ENCODE measurements around the gene GCC2. TPM values are rescaled to one million over a fixed set of nuclear protein-coding genes. Genes with fewer than 3 reads are reported as not detected.
"Not testable (repeated sequence)": the region's sequence is repeated elsewhere in the genome, so short reads cannot be mapped to it uniquely, and the experiment has no call there.

The GCC2 gene
- total and polyA plus RNA-seq, 2 of the 13 experiments (the other 11 are each of a cell fraction or from before 2014, with no cell fraction given): 17.6 to 22.5 TPM

DNA sequence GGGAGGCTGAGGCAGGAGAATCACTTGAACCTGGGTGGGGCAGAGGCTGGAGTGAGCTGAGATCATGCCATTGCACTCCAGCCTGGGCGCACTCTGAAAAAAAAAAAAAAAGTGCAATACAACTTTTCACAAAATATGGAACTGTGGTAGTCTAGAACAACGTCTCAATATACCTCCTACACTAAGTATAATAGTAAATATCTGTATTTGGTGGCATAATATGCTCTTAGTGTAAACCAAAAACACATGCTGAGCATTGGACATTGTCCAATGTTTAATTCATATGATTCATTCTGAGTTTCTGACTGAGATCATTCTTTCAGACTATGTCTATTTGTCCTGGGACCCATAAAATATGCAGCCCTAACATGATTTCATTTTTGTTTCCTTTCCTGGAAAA, 65.5 kb downstream of the GCC2 start:
- H3K9me3 ChIP-seq (ENCODE audit: low read length); H2AFZ ChIP-seq (ENCODE audit: low read length); CTCF ChIA-PET (ENCODE audit: low intra/inter-chr PET ratio, low total read pairs); H3K36me3 ChIP-seq (replicated peaks in 1 of 2; ENCODE audit: control insufficient read depth in 1 of 2, insufficient read depth in 2 of 2, low read length in 2 of 2); H3K27me3 ChIP-seq (ENCODE audit: control insufficient read depth in 1 of 2, insufficient read depth in 2 of 2, low read length in 2 of 2); FAIRE-seq; BruUV-seq (replicated peaks); H3K79me2 ChIP-seq (ENCODE audit: insufficient read depth, low read length); DNase-seq (ENCODE audit: low spot score); H3K9ac ChIP-seq (ENCODE audit: insufficient read depth, low read depth, low read length); H3K27ac ChIP-seq (ENCODE audit: extremely low read length, insufficient read depth, low read length); in situ Hi-C loops (cut with HindIII; ENCODE audit: extremely low pct_ligation_motif_present, low pct_unique_long_range_greater_than_20kb); ATAC-seq; H3K4me3 ChIP-seq (replicated peaks in 1 of 3; ENCODE audit: insufficient read depth in 1 of 3, low read depth in 2 of 3, low read length in 3 of 3); H4K20me1 ChIP-seq (ENCODE audit: insufficient read depth, low read length); H3K4me2 ChIP-seq (ENCODE audit: low read depth, low read length); POLR2A ChIA-PET; intact Hi-C loops (cut with micrococcal nuclease; ENCODE audit: unreplicated experiment); H3K4me1 ChIP-seq (ENCODE audit: insufficient read depth, low read length): not testable (repeated sequence)
- 83% methylated on average over 2 of the region's 2 CpGs for whole genome bisulfite sequencing (ENCODE audit: low lambda C conversion rate)

GRCh38 chr2:108524688-108525087, 75.7 kb downstream of the GCC2 start:
- ATAC-seq; intact Hi-C loops (cut with micrococcal nuclease; ENCODE audit: unreplicated experiment); H3K9ac ChIP-seq (ENCODE audit: insufficient read depth, low read depth, low read length); DNase-seq (ENCODE audit: low spot score); H3K27ac ChIP-seq (ENCODE audit: extremely low read length, insufficient read depth, low read length); H3K4me1 ChIP-seq (ENCODE audit: insufficient read depth, low read length); BruUV-seq (replicated peaks); H3K36me3 ChIP-seq (replicated peaks in 1 of 2; ENCODE audit: control insufficient read depth in 1 of 2, insufficient read depth in 2 of 2, low read length in 2 of 2); H3K4me3 ChIP-seq (replicated peaks in 1 of 3; ENCODE audit: insufficient read depth in 1 of 3, low read depth in 2 of 3, low read length in 3 of 3); in situ Hi-C loops (cut with HindIII; ENCODE audit: extremely low pct_ligation_motif_present, low pct_unique_long_range_greater_than_20kb); H3K27me3 ChIP-seq (ENCODE audit: control insufficient read depth in 1 of 2, insufficient read depth in 2 of 2, low read length in 2 of 2); FAIRE-seq; CTCF ChIA-PET (ENCODE audit: low intra/inter-chr PET ratio, low total read pairs); H3K79me2 ChIP-seq (ENCODE audit: insufficient read depth, low read length); H3K4me2 ChIP-seq (ENCODE audit: low read depth, low read length); H2AFZ ChIP-seq (ENCODE audit: low read length); POLR2A ChIA-PET; H3K9me3 ChIP-seq (ENCODE audit: low read length); H4K20me1 ChIP-seq (ENCODE audit: insufficient read depth, low read length): not testable (repeated sequence)
- WGBS (ENCODE audit: low lambda C conversion rate): 95% methylated on average over 5 of the region's 6 CpGs

- ATAC-seq; intact Hi-C loops (cut with micrococcal nuclease; ENCODE audit: unreplicated experiment); H3K9me3 ChIP-seq (ENCODE audit: low read length); H3K36me3 ChIP-seq (replicated peaks in 1 of 2; ENCODE audit: control insufficient read depth in 1 of 2, insufficient read depth in 2 of 2, low read length in 2 of 2); in situ Hi-C loops (cut with HindIII; ENCODE audit: extremely low pct_ligation_motif_present, low pct_unique_long_range_greater_than_20kb); H2AFZ ChIP-seq (ENCODE audit: low read length); POLR2A ChIA-PET; H3K27me3 ChIP-seq (ENCODE audit: control insufficient read depth in 1 of 2, insufficient read depth in 2 of 2, low read length in 2 of 2); BruUV-seq (replicated peaks); H3K9ac ChIP-seq (ENCODE audit: insufficient read depth, low read depth, low read length); H3K4me1 ChIP-seq (ENCODE audit: insufficient read depth, low read length); H3K4me2 ChIP-seq (ENCODE audit: low read depth, low read length); FAIRE-seq; H3K4me3 ChIP-seq (replicated peaks in 1 of 3; ENCODE audit: insufficient read depth in 1 of 3, low read depth in 2 of 3, low read length in 3 of 3); DNase-seq (ENCODE audit: low spot score); H4K20me1 ChIP-seq (ENCODE audit: insufficient read depth, low read length); H3K27ac ChIP-seq (ENCODE audit: extremely low read length, insufficient read depth, low read length); H3K79me2 ChIP-seq (ENCODE audit: insufficient read depth, low read length); CTCF ChIA-PET (ENCODE audit: low intra/inter-chr PET ratio, low total read pairs): not testable (repeated sequence)
Observed at GRCh38 chr2:108525258-108525657, 76.3 kb downstream of the GCC2 start.
